ENCODE measurements around the gene SLAIN1.

GRCh38 chr13:77650409-77650808, 47.1 kb upstream of the SLAIN1 start:
- no peak for TF ChIP-seq CTCF (IDR thresholded peaks at IDR 0.05)
- no peak for TF ChIP-seq ZFX (IDR thresholded peaks at IDR 0.05; ENCODE audit: borderline replicate concordance)

All from 22Rv1 (cell line).